ENCODE data around the gene CCDC40. TPM values are rescaled to one million over a fixed set of nuclear protein-coding genes. Genes with fewer than 3 reads are reported as not detected.

The CCDC40 gene
- total RNA-seq, 1 donor from 2014 or later: 25.3 TPM

DNA sequence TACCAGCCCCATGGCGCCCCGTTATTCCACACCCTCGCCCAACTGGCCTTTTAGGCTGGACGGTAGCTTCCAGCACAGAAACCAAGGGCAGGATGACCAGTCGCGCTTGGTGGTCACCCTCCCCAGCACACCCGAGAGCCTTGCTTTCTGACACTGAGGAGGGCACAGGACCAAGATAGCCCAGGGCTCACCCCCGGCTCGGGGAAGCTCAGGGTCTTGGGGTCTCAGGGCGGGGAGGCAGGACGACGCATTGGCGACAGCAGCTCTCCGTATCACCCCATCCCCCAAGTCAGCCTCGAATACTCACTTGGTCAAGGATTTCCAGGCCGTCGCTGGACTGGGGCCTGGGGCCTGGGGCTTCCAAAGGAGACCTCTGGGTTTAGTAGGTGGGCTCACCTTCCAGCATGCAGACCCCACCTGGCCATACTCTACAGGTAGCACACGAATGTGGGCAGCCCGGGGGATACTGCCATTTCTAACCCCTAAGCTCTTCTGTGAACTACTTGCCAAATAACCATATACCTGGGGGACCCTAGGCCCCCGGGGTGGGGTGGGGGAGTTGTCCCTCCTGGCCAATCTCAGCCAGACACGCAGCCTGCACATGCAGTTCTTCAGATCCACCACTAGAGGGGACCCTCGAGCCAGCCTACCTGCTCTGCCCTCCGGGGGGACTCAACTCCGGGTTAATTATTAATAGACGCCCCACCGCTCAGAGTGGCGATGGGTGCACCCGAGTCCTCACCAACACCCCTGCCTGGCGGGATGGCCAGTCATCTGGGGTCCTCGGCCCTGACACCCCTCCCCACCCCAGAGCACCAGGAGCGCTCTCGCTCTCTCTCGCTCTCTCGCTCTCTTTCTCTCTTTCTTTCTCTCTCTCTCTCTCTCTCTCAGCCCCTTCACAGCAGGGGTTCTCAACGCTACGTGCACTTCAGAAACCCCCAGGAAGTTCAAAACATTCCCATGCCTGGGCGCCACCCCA, 30.8 kb upstream of the CCDC40 start:
- Mint-ChIP-seq H3K9me3 (ENCODE audit: unreplicated experiment) (no peaks in the 10 kb centered on the region), H3K4me1 (ENCODE audit: low read depth, unreplicated experiment) (peaks cover 10% of the 10 kb centered on the region), H3K36me3 (ENCODE audit: unreplicated experiment) (no peaks in the 10 kb centered on the region), H3K4me3 (ENCODE audit: unreplicated experiment) (peak overlapping the region; percentile 79), H3K27me3 (ENCODE audit: unreplicated experiment) (peaks cover 10% of the 10 kb centered on the region), H3K27ac (ENCODE audit: unreplicated experiment) (peak overlapping the region; percentile 13)
- TF ChIP-seq, protein P1, sequence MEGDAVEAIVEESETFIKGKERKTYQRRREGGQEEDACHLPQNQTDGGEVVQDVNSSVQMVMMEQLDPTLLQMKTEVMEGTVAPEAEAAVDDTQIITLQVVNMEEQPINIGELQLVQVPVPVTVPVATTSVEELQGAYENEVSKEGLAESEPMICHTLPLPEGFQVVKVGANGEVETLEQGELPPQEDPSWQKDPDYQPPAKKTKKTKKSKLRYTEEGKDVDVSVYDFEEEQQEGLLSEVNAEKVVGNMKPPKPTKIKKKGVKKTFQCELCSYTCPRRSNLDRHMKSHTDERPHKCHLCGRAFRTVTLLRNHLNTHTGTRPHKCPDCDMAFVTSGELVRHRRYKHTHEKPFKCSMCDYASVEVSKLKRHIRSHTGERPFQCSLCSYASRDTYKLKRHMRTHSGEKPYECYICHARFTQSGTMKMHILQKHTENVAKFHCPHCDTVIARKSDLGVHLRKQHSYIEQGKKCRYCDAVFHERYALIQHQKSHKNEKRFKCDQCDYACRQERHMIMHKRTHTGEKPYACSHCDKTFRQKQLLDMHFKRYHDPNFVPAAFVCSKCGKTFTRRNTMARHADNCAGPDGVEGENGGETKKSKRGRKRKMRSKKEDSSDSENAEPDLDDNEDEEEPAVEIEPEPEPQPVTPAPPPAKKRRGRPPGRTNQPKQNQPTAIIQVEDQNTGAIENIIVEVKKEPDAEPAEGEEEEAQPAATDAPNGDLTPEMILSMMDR (IDR thresholded peaks at IDR 0.05; ENCODE audit: partially characterized antibody, unreplicated experiment): peak; percentile 100
- DNase-seq: peak; percentile 66

DNA sequence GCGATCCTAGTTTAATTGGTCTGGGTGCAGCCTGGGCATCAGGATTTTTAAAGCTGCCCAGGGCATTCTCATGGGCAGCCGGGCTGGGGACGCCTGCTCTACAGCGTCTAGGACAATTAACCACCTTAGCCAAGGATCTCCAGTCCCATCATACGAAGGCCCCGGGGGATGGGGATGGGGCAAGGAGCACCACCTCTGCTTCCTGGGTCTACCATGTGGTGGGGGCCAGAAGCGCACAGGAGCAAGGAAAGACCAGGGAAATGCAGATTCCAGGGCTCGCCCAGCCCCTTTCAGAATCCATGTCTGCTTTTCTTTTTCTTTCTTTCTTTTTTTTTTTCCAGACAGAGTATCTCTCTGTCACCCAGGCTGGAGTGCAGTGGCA, 30.1 kb upstream of the CCDC40 start:
- H3K4me1 Mint-ChIP-seq (ENCODE audit: low read depth, unreplicated experiment): peaks cover 10% of the 10 kb centered on the region
- H3K27me3 Mint-ChIP-seq (ENCODE audit: unreplicated experiment): peaks cover 10% of the 10 kb centered on the region
- no peak for DNase-seq
- peak overlapping the region; percentile 79 for H3K4me3 Mint-ChIP-seq (ENCODE audit: unreplicated experiment)
- TF ChIP-seq, protein P1 (IDR thresholded peaks at IDR 0.05; ENCODE audit: partially characterized antibody, unreplicated experiment): no peak
- H3K9me3 Mint-ChIP-seq (ENCODE audit: unreplicated experiment): no peaks in the 10 kb centered on the region
- no peaks in the 10 kb centered on the region for H3K36me3 Mint-ChIP-seq (ENCODE audit: unreplicated experiment)
- H3K27ac Mint-ChIP-seq (ENCODE audit: unreplicated experiment): peak overlapping the region; percentile 13

DNA sequence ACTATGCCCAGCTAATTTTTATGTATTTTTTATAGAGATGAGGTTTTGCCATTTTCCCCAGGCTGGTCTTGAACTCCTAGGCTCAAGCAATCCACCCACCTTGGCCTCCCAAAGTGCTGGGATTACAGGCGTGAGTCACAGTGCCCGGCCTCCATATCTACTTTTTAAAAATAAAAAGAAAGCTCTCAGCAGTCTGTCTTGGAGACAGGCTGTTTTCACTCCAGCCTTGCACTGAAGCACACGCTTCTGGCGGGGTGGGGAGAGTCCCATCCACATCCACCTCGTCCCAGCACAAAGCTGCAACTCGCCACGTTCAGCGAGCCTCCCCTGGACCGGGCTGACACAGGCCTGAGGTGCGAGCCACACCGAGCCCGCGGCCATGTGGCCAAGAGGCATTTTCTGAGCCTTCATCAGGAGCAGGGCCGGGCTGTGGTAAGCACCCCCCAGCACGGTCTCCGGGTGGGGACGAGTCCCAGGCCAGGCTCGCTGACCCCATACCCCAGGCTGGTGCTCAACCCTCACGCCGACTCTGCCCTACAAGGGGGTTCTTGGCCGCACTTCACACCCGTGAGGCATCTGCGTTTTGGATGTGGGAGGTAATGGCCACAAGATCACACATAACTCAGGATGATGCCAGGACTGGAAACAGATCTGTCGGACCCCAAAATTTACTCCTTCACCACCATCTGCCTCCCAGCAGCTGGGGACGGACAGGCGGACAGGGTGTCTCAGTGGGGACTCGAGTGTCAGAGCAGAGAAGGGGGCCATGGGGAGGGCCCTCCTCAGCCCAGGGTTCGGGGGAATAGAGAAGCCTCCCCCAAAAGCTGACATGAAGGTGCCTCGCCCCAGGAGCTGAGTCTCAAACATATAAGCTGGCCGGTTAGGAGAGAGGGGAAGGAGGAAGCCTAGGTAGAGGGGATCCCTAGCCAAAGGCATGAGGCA, 29.4 kb upstream of the CCDC40 start:
- DNase-seq: no peak
- no peak overlapping the region for H3K27ac Mint-ChIP-seq (ENCODE audit: unreplicated experiment)
- peaks cover 10% of the 10 kb centered on the region for H3K4me1 Mint-ChIP-seq (ENCODE audit: low read depth, unreplicated experiment)
- H3K9me3 Mint-ChIP-seq (ENCODE audit: unreplicated experiment): no peaks in the 10 kb centered on the region
- TF ChIP-seq, protein P1 (IDR thresholded peaks at IDR 0.05; ENCODE audit: partially characterized antibody, unreplicated experiment): no peak
- no peaks in the 10 kb centered on the region for H3K36me3 Mint-ChIP-seq (ENCODE audit: unreplicated experiment)
- H3K4me3 Mint-ChIP-seq (ENCODE audit: unreplicated experiment): peak overlapping the region; percentile 46
- peaks cover 10% of the 10 kb centered on the region for H3K27me3 Mint-ChIP-seq (ENCODE audit: unreplicated experiment)

DNA sequence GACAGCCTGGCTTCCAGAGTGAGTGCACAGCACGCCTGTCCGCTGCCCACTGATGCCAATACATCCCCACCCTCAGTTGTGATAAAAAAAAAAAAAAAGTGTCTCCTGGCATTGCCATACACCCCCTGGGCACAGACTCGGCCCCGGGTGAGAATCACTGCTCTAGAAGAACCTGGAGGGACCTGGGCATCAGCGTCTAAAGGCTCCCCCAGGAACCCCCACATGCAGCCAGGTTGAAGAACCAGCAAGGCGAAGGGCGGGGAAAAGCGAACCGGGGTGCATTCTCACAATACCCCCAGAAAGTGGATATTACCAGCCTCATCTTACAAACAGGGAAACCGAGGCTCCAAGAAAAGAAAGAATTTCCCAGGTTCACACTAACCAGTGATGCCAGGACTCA, 28.5 kb upstream of the CCDC40 start:
- peaks cover 10% of the 10 kb centered on the region for H3K4me1 Mint-ChIP-seq (ENCODE audit: low read depth, unreplicated experiment)
- H3K36me3 Mint-ChIP-seq (ENCODE audit: unreplicated experiment): no peaks in the 10 kb centered on the region
- TF ChIP-seq, protein P1 (IDR thresholded peaks at IDR 0.05; ENCODE audit: partially characterized antibody, unreplicated experiment): no peak
- no peak for DNase-seq
- H3K9me3 Mint-ChIP-seq (ENCODE audit: unreplicated experiment): no peaks in the 10 kb centered on the region
- peaks cover 8% of the 10 kb centered on the region for H3K27me3 Mint-ChIP-seq (ENCODE audit: unreplicated experiment)
- no peak overlapping the region for H3K4me3 Mint-ChIP-seq (ENCODE audit: unreplicated experiment)
- H3K27ac Mint-ChIP-seq (ENCODE audit: unreplicated experiment): no peak overlapping the region

Measured in glutamatergic neuron (in vitro differentiated cells).